ENCODE data around the gene OLA1.

DNA sequence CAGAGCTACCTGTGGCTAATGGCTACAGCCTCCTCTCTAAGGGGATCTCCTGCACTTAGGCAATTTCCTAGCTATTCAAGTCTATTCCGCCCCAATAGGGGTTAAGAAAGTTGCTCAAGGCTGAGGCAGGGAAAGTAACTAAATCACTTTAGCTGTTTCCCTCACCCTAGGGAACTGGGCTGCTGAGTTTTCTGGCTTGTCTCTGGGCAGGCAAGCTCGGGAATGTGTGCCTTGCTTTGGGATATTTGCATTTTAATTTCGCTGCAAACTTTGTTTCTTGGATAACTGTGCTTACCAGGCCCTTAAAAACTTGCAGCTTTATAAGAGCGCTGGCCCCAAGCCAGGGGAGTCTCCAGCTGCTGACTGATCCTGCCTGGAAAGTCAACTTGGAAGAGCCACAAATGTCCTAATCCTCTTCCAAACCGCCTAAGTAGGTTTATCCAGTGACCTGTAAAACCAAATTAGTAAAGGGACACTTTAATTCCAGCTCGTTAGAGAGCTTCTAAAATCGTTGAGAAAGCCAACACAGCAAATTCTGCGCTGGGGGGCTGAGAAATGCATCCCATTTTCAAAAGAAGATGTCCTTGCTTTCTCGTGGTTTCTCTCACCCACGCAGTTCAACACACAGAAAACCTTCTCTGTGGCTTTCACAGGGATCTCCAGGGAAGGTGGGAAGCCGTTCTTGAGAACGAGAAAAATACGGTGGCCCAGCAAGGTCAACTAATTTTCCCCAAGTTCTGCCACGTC lies 223.6 kb downstream of the OLA1 start:
- TF ChIP-seq POLR2A (IDR thresholded peaks at IDR 0.05; ENCODE audit: low read depth, low read length), result no peak
- TF ChIP-seq POLR2AphosphoS5 (IDR thresholded peaks at IDR 0.05; ENCODE audit: low read depth, low read length), result no peak

Measured in GM12892 (cell line).